HG02678 (cell line): Measurements from ENCODE around the gene CACNA2D3.

Experiments used
- ATAC-seq: cut with Tn5 transposase; IDR thresholded peaks from one replicate; pipeline ENCODE4 v1.9.1; 2021; ENCODE audit warnings: mild to moderate bottlenecking, moderate library complexity; ENCODE audit not compliant: unreplicated experiment

CACNA2D3 gene

GRCh38 chr3:54709785-54710184 lies 587.4 kb downstream of the CACNA2D3 start:
- ATAC-seq, result no peak

- ATAC-seq, result no peak
Observed at GRCh38 chr3:54710954-54711353, 588.6 kb downstream of the CACNA2D3 start.

GRCh38 chr3:54712539-54712938 lies 590.2 kb downstream of the CACNA2D3 start:
- ATAC-seq, result no peak

GRCh38 chr3:54713031-54713430 lies 590.7 kb downstream of the CACNA2D3 start:
- no peak for ATAC-seq

- ATAC-seq, result no peak
Observed at GRCh38 chr3:54713455-54713854, 591.1 kb downstream of the CACNA2D3 start.

GRCh38 chr3:54714035-54714434 lies 591.7 kb downstream of the CACNA2D3 start:
- ATAC-seq, result no peak

DNA sequence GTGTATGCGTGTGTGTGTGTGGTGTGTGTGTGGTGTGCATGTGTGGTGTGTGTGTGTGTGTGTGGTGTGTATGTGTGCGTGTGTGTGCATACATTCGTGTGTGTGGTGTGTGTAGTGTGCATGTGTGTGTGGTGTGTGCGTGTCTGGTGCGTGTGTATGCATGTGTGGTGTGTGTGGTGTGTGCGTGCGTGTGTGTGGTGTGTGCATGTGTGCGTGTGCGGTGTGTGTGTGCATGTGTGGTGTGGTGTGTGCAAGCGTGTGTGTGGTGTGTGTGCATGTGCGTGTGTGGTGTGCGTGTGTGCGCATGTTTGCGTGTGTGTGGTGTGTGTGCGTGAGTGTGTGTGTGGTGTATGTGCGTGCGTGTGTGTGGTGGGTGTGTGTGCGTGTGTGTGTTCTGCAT lies 595.2 kb downstream of the CACNA2D3 start:
- no peak for ATAC-seq

GRCh38 chr3:54719914-54720313 lies 597.6 kb downstream of the CACNA2D3 start:
- no peak for ATAC-seq

DNA sequence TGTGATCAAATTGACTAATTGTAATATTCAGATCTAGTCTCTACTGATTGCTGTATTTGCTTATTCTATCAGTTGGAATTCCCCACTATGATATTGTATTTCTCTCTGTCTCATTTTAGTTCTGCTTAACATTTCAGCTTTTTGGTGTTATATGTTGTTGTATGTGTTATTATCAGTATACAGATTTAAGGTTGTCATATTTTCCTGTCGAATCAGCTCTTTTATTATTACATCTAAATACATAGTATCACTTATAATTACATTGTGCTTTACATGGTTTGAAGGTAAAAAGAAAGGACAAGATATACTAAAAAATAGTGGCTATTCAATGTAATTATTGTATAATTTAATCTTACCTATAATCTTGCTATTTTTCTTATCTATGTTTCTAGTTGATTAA lies 598.3 kb downstream of the CACNA2D3 start:
- ATAC-seq, result no peak

GRCh38 chr3:54731732-54732445 lies 609.5 kb downstream of the CACNA2D3 start:
- no peak for ATAC-seq

DNA sequence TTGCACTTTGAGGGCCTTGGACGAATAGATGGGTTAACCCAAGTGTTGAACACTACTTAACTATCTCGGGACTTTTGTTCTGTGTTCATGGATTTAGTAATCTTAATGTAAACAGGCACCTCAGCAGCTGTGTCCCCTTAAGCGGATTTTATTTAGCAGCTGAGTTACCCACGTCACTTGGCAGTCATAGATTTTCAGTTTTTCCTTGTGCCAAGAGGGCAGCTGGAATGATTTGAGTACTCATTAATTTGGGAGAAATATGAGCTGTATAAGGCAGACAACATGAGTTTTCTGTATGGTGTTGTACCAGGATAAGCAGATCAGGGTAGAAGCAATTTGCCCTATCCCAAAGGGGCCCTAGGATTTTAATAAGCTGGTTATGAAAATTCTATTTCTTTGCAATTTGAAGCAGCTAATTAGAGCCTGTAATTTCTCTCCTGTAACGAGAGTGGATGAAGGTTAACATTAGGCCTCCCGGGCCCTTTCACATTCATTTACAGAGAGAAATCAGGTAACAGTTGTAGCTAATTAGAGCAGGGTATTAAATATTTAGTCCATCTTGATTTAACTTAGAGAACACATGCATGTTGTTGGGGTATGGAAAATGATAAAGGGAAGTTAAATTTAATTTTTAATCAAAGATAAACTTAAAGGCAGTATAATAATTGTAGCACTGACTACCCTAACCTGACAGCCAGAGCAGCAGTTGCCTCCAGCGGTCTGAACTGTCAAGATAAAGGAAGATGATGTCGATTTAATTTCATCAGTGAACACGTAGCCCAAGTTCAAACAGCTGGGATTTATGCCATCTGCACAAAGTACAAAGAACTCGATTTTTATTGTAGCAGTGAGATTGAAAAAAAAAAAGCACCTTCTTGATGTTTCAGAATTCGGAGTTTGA lies 611.0 kb downstream of the CACNA2D3 start:
- no peak for ATAC-seq

- ATAC-seq, result no peak
Observed at GRCh38 chr3:54736459-54736858, 614.1 kb downstream of the CACNA2D3 start.

- no peak for ATAC-seq
Observed at GRCh38 chr3:54743755-54744154, 621.4 kb downstream of the CACNA2D3 start.

- no peak for ATAC-seq
Observed at GRCh38 chr3:54744291-54744690, 621.9 kb downstream of the CACNA2D3 start.

GRCh38 chr3:54745843-54746242 lies 623.5 kb downstream of the CACNA2D3 start:
- ATAC-seq, result no peak

DNA sequence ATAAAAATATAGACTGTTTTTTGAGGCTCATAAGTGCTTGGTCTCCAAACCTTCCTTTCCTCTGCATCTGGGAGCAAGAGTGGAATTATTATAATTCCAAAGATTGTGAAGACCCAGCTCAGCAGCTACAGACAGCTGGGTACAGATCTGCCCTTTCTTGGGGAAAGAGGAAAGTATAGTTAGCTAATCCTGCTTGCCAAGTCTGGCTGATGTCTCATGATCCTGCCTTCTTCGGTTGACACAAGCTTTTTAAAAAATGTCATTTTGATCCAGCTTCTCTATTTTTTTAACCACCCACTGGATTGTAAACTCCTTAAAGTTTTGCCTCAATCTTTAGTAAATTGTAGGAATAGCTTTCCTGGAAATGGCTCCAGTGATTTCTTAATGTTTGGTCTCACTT lies 624.4 kb downstream of the CACNA2D3 start:
- no peak for ATAC-seq

DNA sequence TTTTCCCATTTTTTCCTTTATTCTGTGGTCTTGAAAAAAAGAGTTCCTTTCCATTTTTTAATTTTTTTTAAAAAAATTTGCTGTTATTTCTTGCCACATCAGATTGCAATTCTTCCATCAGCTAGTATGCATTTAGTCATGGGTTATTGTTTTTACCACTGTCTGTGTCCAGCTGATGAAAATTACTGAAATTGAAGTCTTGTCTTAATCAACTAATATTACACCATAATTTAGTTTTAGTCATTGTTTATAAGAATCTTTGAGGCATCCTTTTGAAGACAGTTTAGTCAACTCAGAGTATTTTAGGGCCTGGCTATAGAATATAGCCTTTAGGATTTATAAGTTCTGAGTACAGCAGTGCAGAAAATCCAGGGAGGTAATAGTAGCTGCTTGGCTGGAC lies 633.4 kb downstream of the CACNA2D3 start:
- ATAC-seq, result no peak

GRCh38 chr3:54756330-54756731 lies 634.0 kb downstream of the CACNA2D3 start:
- no peak for ATAC-seq

DNA sequence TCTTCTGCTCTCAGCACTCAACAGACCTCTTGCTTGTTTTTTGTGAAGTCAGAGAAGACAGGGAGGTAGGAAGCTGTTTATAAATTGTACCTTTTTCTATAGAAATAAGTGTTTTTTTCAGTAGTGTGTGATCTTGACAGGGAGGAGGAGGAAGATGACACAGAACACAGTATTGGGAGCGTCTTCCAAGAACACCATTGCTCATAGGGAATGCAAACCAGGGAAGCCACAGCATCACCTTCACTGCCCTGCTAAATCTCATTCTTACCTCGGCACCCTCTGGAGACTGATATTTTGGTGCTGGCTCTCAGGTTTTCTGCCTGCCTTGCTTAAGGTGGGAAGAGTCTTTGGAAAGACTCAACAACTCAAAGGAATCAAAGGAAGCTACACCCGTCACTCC lies 636.1 kb downstream of the CACNA2D3 start:
- no peak for ATAC-seq

GRCh38 chr3:54759166-54759565 lies 636.8 kb downstream of the CACNA2D3 start:
- ATAC-seq, result no peak

DNA sequence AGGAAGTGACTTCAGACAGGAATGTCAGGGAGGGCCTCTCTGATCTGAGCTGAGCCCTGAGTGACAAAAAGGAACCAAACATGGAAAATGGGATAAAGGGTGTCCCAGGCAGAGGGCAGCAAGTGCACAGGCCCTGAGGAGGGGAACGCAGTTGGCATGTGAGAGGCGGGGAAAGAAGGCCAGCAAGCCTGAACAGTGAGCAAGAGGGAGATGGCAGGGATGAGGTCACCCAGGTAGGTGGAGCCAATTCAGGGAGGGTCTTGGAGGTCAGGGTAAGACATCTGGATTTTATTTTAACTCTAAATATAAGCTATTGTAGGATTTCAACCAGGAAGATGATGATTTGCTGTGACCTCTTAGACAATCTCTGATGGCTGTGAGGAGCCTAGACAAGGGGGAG lies 637.8 kb downstream of the CACNA2D3 start:
- no peak for ATAC-seq

GRCh38 chr3:54761637-54762036 lies 639.3 kb downstream of the CACNA2D3 start:
- ATAC-seq, result no peak
